AG04449 (cell line): ENCODE results near the gene GJC1.

Source experiments
- CTCF ChIA-PET: fragments of 350-600 bp; formaldehyde crosslinking; extraction: SDS; loops from one replicate; lab custom pipeline; 2021; ENCODE audit warnings: antibody characterized with exemption; lab: Yijun Ruan, JAX
- POLR2A ChIA-PET: fragments of 400-600, 350-600 bp; formaldehyde crosslinking; extraction: SDS; loops from one replicate; lab custom pipeline; 2020; ENCODE audit warnings: antibody characterized with exemption, inconsistent platforms; lab: Yijun Ruan, JAX
- DNase-seq: peaks from one replicate; pipeline ENCODE4 v3.0.0-alpha.2; 2010; ENCODE audit warnings: low read depth, low spot score
- H3K4me3 ChIP-seq: 2 replicates; pipeline ENCODE4 v1.5.1; 2011; ENCODE audit warnings: low read depth, mild to moderate bottlenecking, control low read depth, low read length
- TF ChIP-seq, protein P1 (sequence below): IDR thresholded peaks from one replicate; pipeline ENCODE4 v1.5.1; 2011; ENCODE audit warnings: mild to moderate bottlenecking, moderate library complexity, low read length, control low read depth, inconsistent platforms; ENCODE audit not compliant: insufficient read depth; ENCODE audit errors: missing control alignments

The GJC1 gene

DNA sequence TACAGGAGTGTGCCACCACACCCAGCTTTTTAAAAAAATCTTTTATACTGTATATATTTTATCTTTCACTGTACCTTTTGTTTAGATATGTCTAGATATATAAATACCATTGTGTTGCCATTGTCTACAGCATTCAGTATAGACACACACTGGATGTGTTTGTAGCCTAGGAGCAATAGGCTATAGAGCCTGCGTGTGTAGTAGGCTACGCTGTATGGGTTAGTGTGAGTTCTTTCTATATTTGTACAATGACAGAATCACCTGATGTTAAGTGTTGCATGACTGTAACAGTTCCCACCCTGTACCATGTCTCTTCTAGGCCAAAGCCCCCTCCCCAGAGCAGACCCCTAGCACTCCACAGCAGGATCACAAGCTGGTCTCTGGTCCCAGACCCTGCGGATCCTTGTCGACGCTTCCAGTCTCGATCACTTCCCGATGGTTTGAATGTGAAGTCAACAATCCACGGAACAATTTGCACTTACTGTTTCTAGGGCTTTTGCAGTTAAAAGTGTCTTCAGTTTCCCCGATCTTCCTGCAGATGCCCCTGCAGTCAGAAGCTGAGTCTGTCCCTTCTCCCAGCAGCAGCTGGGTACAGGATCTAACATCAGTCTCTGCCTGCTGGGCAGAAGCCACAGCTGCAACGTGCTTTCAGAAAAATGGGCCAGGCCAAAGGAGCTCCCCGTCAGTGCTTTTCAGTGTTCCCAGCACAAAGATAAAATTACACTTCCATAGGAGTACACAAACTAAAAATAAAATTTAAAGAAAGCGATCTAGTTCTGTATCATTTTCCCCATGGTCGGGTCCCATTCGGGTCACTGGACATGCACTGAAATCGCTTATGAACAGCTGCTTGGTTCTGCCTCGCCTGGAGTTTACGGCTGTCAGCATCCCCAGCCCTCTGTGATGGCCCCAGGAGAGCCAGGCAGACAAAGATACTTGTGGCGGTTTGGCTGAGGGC is 35.9 kb downstream of the GJC1 start:
- no peak overlapping the region for H3K4me3 ChIP-seq
- TF ChIP-seq, protein P1, sequence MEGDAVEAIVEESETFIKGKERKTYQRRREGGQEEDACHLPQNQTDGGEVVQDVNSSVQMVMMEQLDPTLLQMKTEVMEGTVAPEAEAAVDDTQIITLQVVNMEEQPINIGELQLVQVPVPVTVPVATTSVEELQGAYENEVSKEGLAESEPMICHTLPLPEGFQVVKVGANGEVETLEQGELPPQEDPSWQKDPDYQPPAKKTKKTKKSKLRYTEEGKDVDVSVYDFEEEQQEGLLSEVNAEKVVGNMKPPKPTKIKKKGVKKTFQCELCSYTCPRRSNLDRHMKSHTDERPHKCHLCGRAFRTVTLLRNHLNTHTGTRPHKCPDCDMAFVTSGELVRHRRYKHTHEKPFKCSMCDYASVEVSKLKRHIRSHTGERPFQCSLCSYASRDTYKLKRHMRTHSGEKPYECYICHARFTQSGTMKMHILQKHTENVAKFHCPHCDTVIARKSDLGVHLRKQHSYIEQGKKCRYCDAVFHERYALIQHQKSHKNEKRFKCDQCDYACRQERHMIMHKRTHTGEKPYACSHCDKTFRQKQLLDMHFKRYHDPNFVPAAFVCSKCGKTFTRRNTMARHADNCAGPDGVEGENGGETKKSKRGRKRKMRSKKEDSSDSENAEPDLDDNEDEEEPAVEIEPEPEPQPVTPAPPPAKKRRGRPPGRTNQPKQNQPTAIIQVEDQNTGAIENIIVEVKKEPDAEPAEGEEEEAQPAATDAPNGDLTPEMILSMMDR = no peak
- DNase-seq = no peak
- POLR2A ChIA-PET = interaction anchor here (0.7 to 1.9 kb wide), 3 partner anchors 15 to 121 kb away, joined by 3 to 4 read pairs (median 3); no protein-coding TSS in a partner anchor
- CTCF ChIA-PET = interaction anchor here (0.6 to 13.7 kb wide), 7 partner anchors 9 to 341 kb away, joined by 3 to 180 read pairs (median 4); partner anchors contain the start of gene ACBD4

DNA sequence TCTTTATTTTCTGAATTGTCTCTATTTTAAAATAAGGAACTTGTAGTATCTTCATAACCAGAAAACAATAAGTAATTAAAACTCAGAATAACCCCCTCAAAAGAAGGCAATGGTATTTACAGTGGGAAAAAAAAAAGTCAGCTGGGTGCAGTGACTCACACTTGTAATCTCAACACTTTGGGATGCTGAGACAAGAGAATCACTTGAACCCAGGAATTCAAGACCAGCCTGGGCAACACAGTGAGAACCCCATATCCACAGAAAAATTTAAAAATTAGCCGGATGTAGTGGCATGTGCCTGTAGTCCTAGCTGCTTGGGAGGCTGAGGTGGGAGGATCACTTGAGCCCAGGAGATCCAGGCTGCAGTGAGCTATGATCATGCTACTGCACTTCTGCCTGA is 37.8 kb downstream of the GJC1 start:
- H3K4me3 ChIP-seq = no peak overlapping the region
- TF ChIP-seq, protein P1 = no peak
- CTCF ChIA-PET = interaction anchor here (0.8 to 2.5 kb wide), 5 partner anchors 9 to 86 kb away, joined by 3 to 12 read pairs (median 4); no protein-coding TSS in a partner anchor
- POLR2A ChIA-PET = interaction anchor here (0.6 to 1.1 kb wide), 3 partner anchors 29 to 257 kb away, joined by 3 to 4 read pairs (median 3); no protein-coding TSS in a partner anchor
- DNase-seq = no peak

DNA sequence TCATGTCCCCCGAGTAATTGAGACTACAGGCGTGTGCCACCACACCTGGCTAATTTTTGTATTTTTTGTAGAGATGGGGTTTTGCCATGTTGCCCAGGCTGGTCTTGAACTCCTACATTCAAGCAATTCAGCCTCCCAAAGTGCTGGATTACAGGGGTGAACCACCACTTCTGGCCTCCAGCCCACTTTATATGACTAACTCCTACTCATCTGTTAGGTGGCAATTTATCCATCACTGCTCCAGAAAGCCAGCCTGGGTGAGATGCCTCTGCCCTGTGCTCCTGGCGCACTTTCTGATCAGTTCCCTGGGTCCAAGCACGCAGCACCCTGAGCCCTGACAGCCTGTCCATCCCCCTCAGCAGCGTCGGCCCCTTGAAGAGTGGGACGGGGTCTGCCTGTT is 41.9 kb downstream of the GJC1 start:
- TF ChIP-seq, protein P1 = no peak
- H3K4me3 ChIP-seq = no peak overlapping the region
- DNase-seq = no peak
- POLR2A ChIA-PET = no interaction called here
- CTCF ChIA-PET = interaction anchor here (1.5 to 2.9 kb wide), 2 partner anchors 9 to 91 kb away, joined by 6 to 18 read pairs; no protein-coding TSS in a partner anchor

DNA sequence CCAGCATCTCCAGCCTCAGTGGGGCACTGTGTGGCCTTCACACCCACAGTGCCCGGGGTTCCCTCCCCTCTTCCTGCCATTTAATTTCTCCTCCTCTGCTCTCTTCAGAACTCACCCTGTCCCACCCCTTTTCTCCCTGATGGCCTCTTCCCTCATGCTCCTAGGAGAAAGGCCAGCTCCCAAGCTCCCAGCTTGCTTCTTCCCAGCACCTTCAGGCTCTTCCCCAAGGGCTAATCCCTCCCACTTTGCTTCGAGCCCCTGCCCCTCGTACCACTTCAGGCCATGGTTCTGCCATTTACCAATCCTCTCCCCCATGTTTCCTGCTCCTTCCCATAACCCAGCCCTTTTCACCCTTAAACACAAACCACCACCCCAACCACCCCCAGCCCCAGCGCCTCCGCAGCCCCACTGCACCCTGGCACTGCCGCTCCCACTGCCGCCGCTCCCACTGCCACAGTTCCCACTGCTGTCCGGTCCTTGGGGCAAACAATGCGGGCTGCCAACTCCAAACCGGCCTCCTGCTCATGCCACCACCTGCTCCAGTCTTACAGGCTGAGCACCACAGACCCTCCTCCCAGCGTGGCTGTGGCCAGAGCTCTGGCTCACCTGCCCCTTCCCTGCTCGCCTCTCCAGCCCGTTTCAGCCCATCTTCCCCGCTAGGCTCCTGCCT is 42.7 kb downstream of the GJC1 start:
- ChIA-PET POLR2A (no interaction called here), CTCF (interaction anchor here (1.5 to 2.9 kb wide), 2 partner anchors 9 to 91 kb away, joined by 6 to 18 read pairs; no protein-coding TSS in a partner anchor)
- TF ChIP-seq, protein P1 = no peak
- DNase-seq = no peak
- no peak overlapping the region for H3K4me3 ChIP-seq

DNA sequence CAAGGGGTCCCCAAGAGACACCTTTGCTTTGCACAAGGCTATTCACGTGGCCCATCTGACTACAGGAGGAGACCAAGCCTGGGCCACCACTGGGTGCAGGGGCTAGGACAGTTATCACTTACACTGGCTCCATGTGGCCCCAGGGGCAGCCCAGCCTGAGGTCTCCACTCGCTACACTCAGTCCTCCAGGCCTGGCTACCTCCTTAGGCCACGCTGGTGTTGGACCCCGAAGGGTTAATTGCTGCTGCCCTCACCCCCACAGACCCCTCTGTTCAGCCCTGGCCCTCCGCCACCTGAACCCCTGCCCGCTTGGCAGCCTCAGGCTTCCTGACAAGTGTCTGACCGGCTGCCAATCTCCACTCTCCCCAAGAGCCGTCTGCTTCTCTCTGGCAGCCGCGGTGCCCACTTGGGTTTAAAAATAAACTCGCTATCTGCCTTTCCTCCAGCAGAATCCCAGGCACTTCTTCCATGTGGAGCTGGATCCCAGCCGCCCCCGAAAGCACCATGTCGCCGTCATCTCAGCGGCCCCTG is 43.5 kb downstream of the GJC1 start:
- CTCF ChIA-PET = interaction anchor here (1.5 to 18.0 kb wide), 4 partner anchors 8 to 92 kb away, joined by 6 to 823 read pairs (median 99); no protein-coding TSS in a partner anchor
- TF ChIP-seq, protein P1 = no peak
- POLR2A ChIA-PET = no interaction called here
- DNase-seq = no peak
- H3K4me3 ChIP-seq = no peak overlapping the region
